Measurements from ENCODE around the gene TMEM50A.

DNA sequence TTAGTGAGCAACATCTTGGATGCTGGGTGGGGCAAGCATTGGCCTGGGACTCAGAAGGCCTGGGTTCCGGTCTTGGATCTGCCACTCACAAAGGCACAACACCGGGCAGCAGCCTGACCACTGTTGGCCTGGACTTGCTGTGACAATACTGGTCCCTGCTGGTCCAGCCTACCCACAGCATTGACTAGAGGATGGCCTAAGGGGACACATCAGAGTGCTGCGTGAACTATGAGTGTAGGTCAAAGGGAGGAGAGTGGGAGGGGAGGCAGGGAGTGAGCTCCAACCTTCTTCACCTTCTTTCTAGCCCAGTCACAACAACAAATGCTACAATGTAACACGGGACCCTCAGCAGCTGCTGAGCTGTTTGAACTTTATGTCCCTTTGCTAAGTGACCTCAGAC, 31.1 kb downstream of the TMEM50A start:
- TF ChIP-seq, protein P1, sequence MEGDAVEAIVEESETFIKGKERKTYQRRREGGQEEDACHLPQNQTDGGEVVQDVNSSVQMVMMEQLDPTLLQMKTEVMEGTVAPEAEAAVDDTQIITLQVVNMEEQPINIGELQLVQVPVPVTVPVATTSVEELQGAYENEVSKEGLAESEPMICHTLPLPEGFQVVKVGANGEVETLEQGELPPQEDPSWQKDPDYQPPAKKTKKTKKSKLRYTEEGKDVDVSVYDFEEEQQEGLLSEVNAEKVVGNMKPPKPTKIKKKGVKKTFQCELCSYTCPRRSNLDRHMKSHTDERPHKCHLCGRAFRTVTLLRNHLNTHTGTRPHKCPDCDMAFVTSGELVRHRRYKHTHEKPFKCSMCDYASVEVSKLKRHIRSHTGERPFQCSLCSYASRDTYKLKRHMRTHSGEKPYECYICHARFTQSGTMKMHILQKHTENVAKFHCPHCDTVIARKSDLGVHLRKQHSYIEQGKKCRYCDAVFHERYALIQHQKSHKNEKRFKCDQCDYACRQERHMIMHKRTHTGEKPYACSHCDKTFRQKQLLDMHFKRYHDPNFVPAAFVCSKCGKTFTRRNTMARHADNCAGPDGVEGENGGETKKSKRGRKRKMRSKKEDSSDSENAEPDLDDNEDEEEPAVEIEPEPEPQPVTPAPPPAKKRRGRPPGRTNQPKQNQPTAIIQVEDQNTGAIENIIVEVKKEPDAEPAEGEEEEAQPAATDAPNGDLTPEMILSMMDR (IDR thresholded peaks at IDR 0.05; ENCODE audit: extremely low read depth in 1 of 2, insufficient read depth in 1 of 2, low read depth in 1 of 2, low read length in 2 of 2) = no peak
- TF ChIP-seq POLR2A (IDR thresholded peaks at IDR 0.05; ENCODE audit: low read depth, low read length) (no peak), MYC (IDR thresholded peaks at IDR 0.05; ENCODE audit: low read depth, low read length) (no peak), POLR2AphosphoS5 (IDR thresholded peaks at IDR 0.05; ENCODE audit: insufficient read depth, low read depth, low read length) (no peak), GATA2 (IDR thresholded peaks at IDR 0.05; ENCODE audit: insufficient read depth, insufficient read length, low read depth, low read length) (no peak), EZH2 (IDR thresholded peaks at IDR 0.05; ENCODE audit: borderline replicate concordance, low read depth, low read length, severe bottlenecking) (no peak)
- TF ChIP-seq, protein P2, sequence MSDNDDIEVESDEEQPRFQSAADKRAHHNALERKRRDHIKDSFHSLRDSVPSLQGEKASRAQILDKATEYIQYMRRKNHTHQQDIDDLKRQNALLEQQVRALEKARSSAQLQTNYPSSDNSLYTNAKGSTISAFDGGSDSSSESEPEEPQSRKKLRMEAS (IDR thresholded peaks at IDR 0.05; ENCODE audit: insufficient read depth, insufficient read length) = no peak

Measured in endothelial cell of umbilical vein (primary cell).